Adrenal gland (tissue), 5 donors: ENCODE data around the gene RHOG.

Experiments
- CTCF ChIP-seq, 6 experiments: fragments of 450-650 bp in 4 of 6; fragments of 200-600 bp in 2 of 6; sonication (generic) in 1 of 6; IDR thresholded peaks; 1 replicate in 5 of 6; 2 replicates in 1 of 6; pipeline versions ENCODE4 v1.5.1 to v1.8.0; 2016 to 2021; ENCODE audit warnings: antibody characterized with exemption in 6 of 6, mild to moderate bottlenecking in 2 of 6, moderate library complexity in 1 of 6
- POLR2A ChIP-seq, 2 donors: fragments of 450-650 bp; IDR thresholded peaks; one replicate each; pipeline ENCODE4 v1.6.1; 2017; ENCODE audit warnings: antibody characterized with exemption in 2 of 2, mild to moderate bottlenecking in 2 of 2, moderate library complexity in 1 of 2
- donor health status: DM: no; HTN: no; CAD: no.

- TF ChIP-seq CTCF (IDR thresholded peaks at IDR 0.05) (no peak), POLR2A (IDR thresholded peaks at IDR 0.05) (no peak)
Observed at GRCh38 chr11:3888876-3889275, 48.1 kb upstream of the RHOG start.
